ENCODE data around the gene FBXL17. TPM values are rescaled to one million over a fixed set of nuclear protein-coding genes. Genes with fewer than 3 reads are reported as not detected.

FBXL17 gene
- total and polyA plus RNA-seq, 5 donors from 2014 or later: 3.8 to 27.7 (median 6.4) TPM

- DNase-seq (no peak), ATAC-seq (ENCODE audit: low read depth in 2 of 2) (no peak)
- no peak overlapping the region for H3K4me3 ChIP-seq (ENCODE audit: low read depth, low read length)
- no peaks in the 10 kb centered on the region for H3K27me3 Mint-ChIP-seq
- H3K4me1 ChIP-seq (ENCODE audit: control insufficient read depth, insufficient read depth, low read length, poor library complexity, severe bottlenecking): no peaks in the 10 kb centered on the region
- no peaks in the 10 kb centered on the region for H3K9me3 Mint-ChIP-seq
- peaks cover 0 to 2% (median 0%) of the 10 kb centered on the region in 4 donors for H3K4me1 Mint-ChIP-seq
- no peak overlapping the region for H3K4me3 Mint-ChIP-seq
- no peaks in the 10 kb centered on the region for H3K9me3 ChIP-seq (ENCODE audit: control insufficient read depth in 2 of 2, low read length in 2 of 2)
- H3K27me3 ChIP-seq (ENCODE audit: control insufficient read depth, insufficient read depth, low read length): no peaks in the 10 kb centered on the region
- H3K27ac ChIP-seq (ENCODE audit: insufficient read depth, low read length, poor library complexity, severe bottlenecking): no peak overlapping the region
- H3K27ac Mint-ChIP-seq: no peak overlapping the region
- H3K36me3 Mint-ChIP-seq: peaks cover 14% of the 10 kb centered on the region
- H3K36me3 ChIP-seq (ENCODE audit: control insufficient read depth, insufficient read depth, low read length): peaks cover 3% of the 10 kb centered on the region
These were observed 506.1 kb downstream of the FBXL17 start for GRCh38 chr5:107875833-107876232.

- H3K4me1 Mint-ChIP-seq: peaks cover 0 to 2% (median 0%) of the 10 kb centered on the region in 4 donors
- no peak for ATAC-seq (ENCODE audit: low read depth in 2 of 2)
These were observed 507.1 kb downstream of the FBXL17 start for GRCh38 chr5:107874795-107875194.

GRCh38 chr5:107873877-107874276, 508.0 kb downstream of the FBXL17 start:
- no peaks in the 10 kb centered on the region for H3K36me3 ChIP-seq (ENCODE audit: control insufficient read depth, insufficient read depth, low read length)
- no peak overlapping the region for H3K4me3 Mint-ChIP-seq
- no peaks in the 10 kb centered on the region for H3K9me3 Mint-ChIP-seq
- H3K27me3 Mint-ChIP-seq: no peaks in the 10 kb centered on the region
- H3K4me1 Mint-ChIP-seq: peaks cover 0 to 2% (median 0%) of the 10 kb centered on the region in 4 donors
- H3K27ac ChIP-seq (ENCODE audit: insufficient read depth, low read length, poor library complexity, severe bottlenecking): no peak overlapping the region
- no peak for DNase-seq
- no peak for ATAC-seq (ENCODE audit: low read depth in 2 of 2)
- no peaks in the 10 kb centered on the region for H3K9me3 ChIP-seq (ENCODE audit: control insufficient read depth in 2 of 2, low read length in 2 of 2)
- H3K27ac Mint-ChIP-seq: no peak overlapping the region
- H3K4me3 ChIP-seq (ENCODE audit: low read depth, low read length): no peak overlapping the region
- H3K36me3 Mint-ChIP-seq: peaks cover 10% of the 10 kb centered on the region
- H3K4me1 ChIP-seq (ENCODE audit: control insufficient read depth, insufficient read depth, low read length, poor library complexity, severe bottlenecking): no peaks in the 10 kb centered on the region
- H3K27me3 ChIP-seq (ENCODE audit: control insufficient read depth, insufficient read depth, low read length): no peaks in the 10 kb centered on the region

More at GRCh38 chr5:107874795-107875194, 507.1 kb downstream of the FBXL17 start:
- H3K36me3 ChIP-seq (ENCODE audit: control insufficient read depth, insufficient read depth, low read length): no peaks in the 10 kb centered on the region
- Mint-ChIP-seq H3K27me3 (no peaks in the 10 kb centered on the region), H3K4me3 (no peak overlapping the region), H3K36me3 (peaks cover 14% of the 10 kb centered on the region), H3K27ac (no peak overlapping the region), H3K9me3 (no peaks in the 10 kb centered on the region)
- H3K27ac ChIP-seq (ENCODE audit: insufficient read depth, low read length, poor library complexity, severe bottlenecking): no peak overlapping the region
- H3K4me3 ChIP-seq (ENCODE audit: low read depth, low read length): no peak overlapping the region
- H3K9me3 ChIP-seq (ENCODE audit: control insufficient read depth in 2 of 2, low read length in 2 of 2): no peaks in the 10 kb centered on the region
- H3K27me3 ChIP-seq (ENCODE audit: control insufficient read depth, insufficient read depth, low read length): no peaks in the 10 kb centered on the region
- H3K4me1 ChIP-seq (ENCODE audit: control insufficient read depth, insufficient read depth, low read length, poor library complexity, severe bottlenecking): no peaks in the 10 kb centered on the region
- DNase-seq: no peak

GRCh38 chr5:107871023-107871422, 510.9 kb downstream of the FBXL17 start:
- Histone ChIP-seq H3K9me3 (ENCODE audit: control insufficient read depth in 2 of 2, low read length in 2 of 2) (no peaks in the 10 kb centered on the region), H3K36me3 (ENCODE audit: control insufficient read depth, insufficient read depth, low read length) (no peaks in the 10 kb centered on the region), H3K4me1 (ENCODE audit: control insufficient read depth, insufficient read depth, low read length, poor library complexity, severe bottlenecking) (no peaks in the 10 kb centered on the region), H3K27me3 (ENCODE audit: control insufficient read depth, insufficient read depth, low read length) (no peaks in the 10 kb centered on the region), H3K4me3 (ENCODE audit: low read depth, low read length) (no peak overlapping the region), H3K27ac (ENCODE audit: insufficient read depth, low read length, poor library complexity, severe bottlenecking) (no peak overlapping the region)
- Mint-ChIP-seq H3K27me3 (no peaks in the 10 kb centered on the region), H3K4me1 (peaks cover 0 to 2% (median 0%) of the 10 kb centered on the region in 4 donors), H3K4me3 (no peak overlapping the region), H3K9me3 (no peaks in the 10 kb centered on the region), H3K36me3 (peaks cover 14% of the 10 kb centered on the region), H3K27ac (no peak overlapping the region)
- DNase-seq (no peak), ATAC-seq (ENCODE audit: low read depth in 2 of 2) (no peak)

GRCh38 chr5:107869438-107870115, 512.3 kb downstream of the FBXL17 start:
- Histone ChIP-seq H3K4me3 (ENCODE audit: low read depth, low read length) (no peak overlapping the region), H3K36me3 (ENCODE audit: control insufficient read depth, insufficient read depth, low read length) (no peaks in the 10 kb centered on the region), H3K4me1 (ENCODE audit: control insufficient read depth, insufficient read depth, low read length, poor library complexity, severe bottlenecking) (no peaks in the 10 kb centered on the region), H3K9me3 (ENCODE audit: control insufficient read depth in 2 of 2, low read length in 2 of 2) (no peaks in the 10 kb centered on the region), H3K27me3 (ENCODE audit: control insufficient read depth, insufficient read depth, low read length) (no peaks in the 10 kb centered on the region), H3K27ac (ENCODE audit: insufficient read depth, low read length, poor library complexity, severe bottlenecking) (no peak overlapping the region)
- Mint-ChIP-seq H3K36me3 (peaks cover 24% of the 10 kb centered on the region), H3K27ac (no peak overlapping the region), H3K4me3 (no peak overlapping the region), H3K4me1 (peaks cover 0 to 3% (median 0%) of the 10 kb centered on the region in 4 donors), H3K27me3 (no peaks in the 10 kb centered on the region), H3K9me3 (peaks cover 0 to 4% (median 0%) of the 10 kb centered on the region in 7 donors)
- no peak for DNase-seq
- no peak for ATAC-seq (ENCODE audit: low read depth in 2 of 2)

- Mint-ChIP-seq H3K27me3 (no peaks in the 10 kb centered on the region), H3K4me1 (peaks cover 0 to 3% (median 0%) of the 10 kb centered on the region in 4 donors), H3K4me3 (no peak overlapping the region), H3K36me3 (peaks cover 27% of the 10 kb centered on the region), H3K9me3 (peaks cover 0 to 4% (median 0%) of the 10 kb centered on the region in 7 donors), H3K27ac (no peak overlapping the region)
- no peaks in the 10 kb centered on the region for H3K4me1 ChIP-seq (ENCODE audit: control insufficient read depth, insufficient read depth, low read length, poor library complexity, severe bottlenecking)
- H3K27me3 ChIP-seq (ENCODE audit: control insufficient read depth, insufficient read depth, low read length): no peaks in the 10 kb centered on the region
- no peak for ATAC-seq (ENCODE audit: low read depth in 2 of 2)
- no peaks in the 10 kb centered on the region for H3K36me3 ChIP-seq (ENCODE audit: control insufficient read depth, insufficient read depth, low read length)
- no peak overlapping the region for H3K27ac ChIP-seq (ENCODE audit: insufficient read depth, low read length, poor library complexity, severe bottlenecking)
- DNase-seq: no peak
- H3K4me3 ChIP-seq (ENCODE audit: low read depth, low read length): no peak overlapping the region
- no peaks in the 10 kb centered on the region for H3K9me3 ChIP-seq (ENCODE audit: control insufficient read depth in 2 of 2, low read length in 2 of 2)
These were observed 513.1 kb downstream of the FBXL17 start for GRCh38 chr5:107868650-107869409.

- H3K27ac ChIP-seq (ENCODE audit: insufficient read depth, low read length, poor library complexity, severe bottlenecking): no peak overlapping the region
- H3K36me3 ChIP-seq (ENCODE audit: control insufficient read depth, insufficient read depth, low read length): no peaks in the 10 kb centered on the region
- no peak overlapping the region for H3K27ac Mint-ChIP-seq
- DNase-seq (no peak), ATAC-seq (ENCODE audit: low read depth in 2 of 2) (no peak)
- H3K4me1 Mint-ChIP-seq: peaks cover 0 to 2% (median 0%) of the 10 kb centered on the region in 4 donors
- H3K4me1 ChIP-seq (ENCODE audit: control insufficient read depth, insufficient read depth, low read length, poor library complexity, severe bottlenecking): no peaks in the 10 kb centered on the region
- no peaks in the 10 kb centered on the region for H3K27me3 Mint-ChIP-seq
- H3K27me3 ChIP-seq (ENCODE audit: control insufficient read depth, insufficient read depth, low read length): no peaks in the 10 kb centered on the region
- H3K4me3 Mint-ChIP-seq: no peak overlapping the region
- H3K4me3 ChIP-seq (ENCODE audit: low read depth, low read length): no peak overlapping the region
- peaks cover 24% of the 10 kb centered on the region for H3K36me3 Mint-ChIP-seq
- H3K9me3 ChIP-seq (ENCODE audit: control insufficient read depth in 2 of 2, low read length in 2 of 2): no peaks in the 10 kb centered on the region
- peaks cover 0 to 4% (median 0%) of the 10 kb centered on the region in 7 donors for H3K9me3 Mint-ChIP-seq
These were observed 514.6 kb downstream of the FBXL17 start for GRCh38 chr5:107867266-107867665.

Data from CD4-positive, CD25-positive, alpha-beta regulatory T cell (primary cell).